ENCODE measurements around the gene TEAD1.

TEAD1 gene

DNA sequence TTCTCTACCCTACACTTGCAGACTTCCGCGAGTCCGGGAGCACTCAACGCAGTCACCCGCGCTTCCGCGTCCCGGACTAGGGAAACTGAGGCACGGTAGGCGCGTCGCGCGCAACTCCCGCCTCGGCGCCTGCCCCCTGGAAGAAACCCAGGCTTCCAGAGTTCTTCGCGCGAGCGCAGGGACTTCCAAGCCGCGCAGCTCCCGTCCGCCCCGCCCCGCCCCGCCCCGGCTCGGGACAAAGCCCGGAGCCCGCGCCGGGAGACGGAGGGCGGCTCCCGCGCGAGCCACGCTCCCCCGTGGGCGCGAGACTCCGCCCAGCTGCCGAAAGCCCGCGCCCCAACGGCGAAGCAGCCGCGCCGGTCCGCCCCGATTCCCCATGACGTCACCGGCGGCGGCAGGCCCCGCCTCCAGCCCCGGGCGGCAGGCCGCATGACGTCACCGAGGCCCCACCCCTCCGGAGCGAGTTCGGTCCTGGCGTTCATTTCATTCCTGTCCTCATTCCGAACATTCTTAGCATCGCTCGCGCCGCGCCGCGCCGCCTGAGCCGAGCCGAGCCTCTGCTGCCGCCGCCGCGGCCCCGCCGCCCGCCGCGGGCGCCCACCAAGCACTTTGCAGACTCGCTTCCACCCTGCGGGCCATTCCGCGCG, at the start of gene TEAD1:
Gene TEAD1, plus strand, starts transcription at position 498 of the 647 bp plus-strand sequence.
- peak; percentile 95 for DNase-seq

DNA sequence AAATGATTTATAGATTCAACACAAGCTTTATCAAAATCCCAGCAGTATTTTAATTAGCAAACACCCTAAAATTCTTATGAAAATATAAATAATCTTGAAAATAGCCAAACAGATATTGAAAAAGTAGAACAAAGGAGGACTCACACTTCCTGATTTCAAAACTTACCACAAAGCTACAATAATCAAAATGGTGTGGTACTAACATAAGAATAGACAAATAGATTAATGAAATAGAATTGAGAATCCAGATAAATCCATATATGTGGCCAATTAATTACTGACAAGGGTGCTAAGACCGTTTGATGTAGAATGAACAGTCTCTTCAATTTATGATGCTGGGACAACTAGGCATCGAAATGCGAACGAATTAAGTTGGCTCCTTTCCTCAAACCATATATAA, 49.6 kb upstream of the TEAD1 start:
- no peak for DNase-seq

DNA sequence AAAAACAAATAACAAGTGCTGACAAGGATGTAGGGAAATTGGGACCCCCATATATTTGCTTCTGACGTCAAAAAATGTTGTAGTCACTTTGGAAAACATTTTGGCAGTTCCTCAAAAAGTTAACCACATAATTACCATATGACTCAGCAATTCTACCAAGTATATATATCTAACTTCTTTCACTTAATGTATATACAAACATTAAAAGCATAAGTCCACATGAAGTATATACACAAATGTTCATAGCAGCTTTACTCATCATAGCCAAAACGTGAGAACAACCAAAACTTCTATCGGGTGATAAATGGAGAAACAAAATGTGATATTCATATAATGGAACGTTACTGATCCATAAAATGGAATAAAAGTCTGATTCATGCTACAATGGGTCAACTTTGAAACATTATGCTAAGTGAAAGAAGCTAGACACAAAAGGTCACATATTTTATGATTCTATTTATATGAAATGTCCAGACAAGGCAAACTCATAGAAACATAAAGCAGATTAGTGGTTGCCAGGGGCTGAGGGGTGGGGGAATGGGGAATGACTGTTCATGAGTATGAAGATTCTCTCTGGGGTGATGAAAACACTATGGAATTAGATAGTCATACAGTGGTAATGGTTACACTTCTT, 48.7 kb upstream of the TEAD1 start:
- peak; percentile 93 for DNase-seq

DNA sequence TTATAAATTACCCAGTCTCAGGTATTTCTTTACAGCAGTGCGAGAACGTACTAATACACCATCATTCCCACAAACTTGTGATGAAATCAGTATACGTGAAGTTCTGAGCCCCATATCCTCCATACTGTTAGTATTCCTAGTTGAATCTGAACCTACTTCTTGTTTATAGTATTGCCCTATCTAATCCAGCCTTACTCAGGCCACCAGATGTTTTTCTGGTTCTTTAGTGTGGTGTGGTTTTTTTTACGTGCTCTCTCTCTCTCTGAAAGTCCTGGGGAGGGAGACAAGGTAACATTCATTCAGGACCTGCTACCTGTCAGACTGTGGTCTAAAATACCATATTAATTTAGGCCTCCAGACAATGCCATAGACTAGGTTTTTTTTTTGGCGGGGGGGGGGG, 47.6 kb upstream of the TEAD1 start:
- no peak for DNase-seq

DNA sequence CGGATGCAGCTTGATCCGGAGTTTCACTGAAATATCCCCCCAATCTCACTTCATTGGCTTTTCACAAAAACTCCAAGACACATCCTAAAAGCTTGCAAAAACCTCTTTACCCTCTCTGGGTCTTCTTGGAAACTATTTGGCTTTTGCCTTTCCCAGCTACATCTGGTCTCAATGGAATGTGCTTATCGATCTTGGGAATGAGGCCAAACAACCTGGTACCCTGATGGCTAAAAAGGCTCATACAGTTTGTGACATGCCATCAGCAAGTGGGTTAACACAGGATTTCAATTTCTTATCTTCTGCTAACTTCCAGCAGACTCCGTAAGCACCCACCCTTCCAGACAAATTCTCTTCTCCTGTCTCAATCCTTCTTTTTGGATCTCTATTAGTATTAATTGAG, 45.9 kb upstream of the TEAD1 start:
- DNase-seq, result no peak

DNA sequence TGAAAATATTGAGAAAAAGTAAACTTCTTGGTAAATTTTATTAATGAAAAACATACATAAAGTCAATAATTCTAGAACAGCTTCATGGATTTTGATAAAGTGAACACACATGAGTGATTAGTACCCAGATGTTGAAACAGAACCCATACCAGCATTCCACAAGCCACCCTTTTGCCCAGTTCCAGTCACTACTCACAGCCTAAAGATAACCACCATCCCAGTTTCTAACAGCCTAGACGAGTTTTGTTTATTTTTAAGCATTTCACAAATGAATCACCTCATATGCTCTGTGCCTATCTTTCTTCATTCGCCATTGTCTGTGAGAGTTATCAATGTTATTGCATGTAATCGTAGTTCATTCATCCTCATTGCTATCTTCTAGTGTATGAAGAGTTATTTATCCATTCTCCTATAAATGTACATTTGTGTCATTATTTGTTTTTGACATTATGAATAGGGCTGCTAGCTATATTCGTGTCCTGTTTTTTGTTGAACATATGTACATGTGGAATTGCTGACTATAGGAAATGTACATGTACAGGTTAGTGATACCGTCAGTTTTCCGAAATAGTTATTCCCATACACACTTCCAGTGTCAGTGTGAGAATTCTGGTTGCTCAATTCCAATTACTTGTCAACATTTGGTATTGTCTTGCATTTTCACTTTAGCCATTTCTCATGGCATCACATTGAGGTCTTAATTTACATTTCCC, 44.5 kb upstream of the TEAD1 start:
- peak; percentile 67 for DNase-seq

DNA sequence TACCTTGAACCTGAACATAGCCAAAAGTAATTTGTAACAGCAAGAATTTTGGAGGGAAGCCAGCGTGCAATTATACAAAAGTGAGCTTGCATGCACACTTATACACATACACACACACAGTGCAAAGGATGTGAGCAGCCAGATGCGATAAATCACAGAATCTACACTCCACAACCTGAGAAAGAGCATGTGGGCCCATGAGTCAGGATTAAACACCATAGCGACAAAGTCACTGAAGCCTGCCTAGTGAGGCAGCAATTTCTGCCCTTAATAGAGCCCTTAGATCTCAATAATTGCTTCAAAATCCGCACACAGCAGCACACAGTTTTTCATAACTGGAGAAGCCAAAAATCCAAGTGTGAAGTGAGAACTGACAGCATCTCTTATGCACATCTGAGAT, 42.6 kb upstream of the TEAD1 start:
- no peak for DNase-seq

DNA sequence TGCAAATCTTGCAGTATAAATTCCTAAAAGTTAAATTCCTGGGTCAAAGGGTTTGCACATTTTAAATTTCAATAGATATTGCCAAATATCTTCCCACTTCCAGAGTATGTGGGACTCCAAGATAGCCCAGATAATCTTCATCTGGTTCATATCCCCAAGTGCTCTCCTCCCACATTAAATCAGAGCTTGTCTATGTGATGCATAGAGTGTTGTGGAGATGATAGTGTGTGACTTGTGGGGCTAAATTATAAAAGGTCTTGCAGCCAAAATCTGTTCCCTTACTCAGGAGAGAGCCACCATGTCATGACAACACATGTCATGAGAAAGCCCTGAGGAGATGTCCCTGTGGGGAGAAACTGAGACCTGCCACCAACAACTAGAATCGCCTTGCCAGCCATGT, 39.9 kb upstream of the TEAD1 start:
- no peak for DNase-seq

DNA sequence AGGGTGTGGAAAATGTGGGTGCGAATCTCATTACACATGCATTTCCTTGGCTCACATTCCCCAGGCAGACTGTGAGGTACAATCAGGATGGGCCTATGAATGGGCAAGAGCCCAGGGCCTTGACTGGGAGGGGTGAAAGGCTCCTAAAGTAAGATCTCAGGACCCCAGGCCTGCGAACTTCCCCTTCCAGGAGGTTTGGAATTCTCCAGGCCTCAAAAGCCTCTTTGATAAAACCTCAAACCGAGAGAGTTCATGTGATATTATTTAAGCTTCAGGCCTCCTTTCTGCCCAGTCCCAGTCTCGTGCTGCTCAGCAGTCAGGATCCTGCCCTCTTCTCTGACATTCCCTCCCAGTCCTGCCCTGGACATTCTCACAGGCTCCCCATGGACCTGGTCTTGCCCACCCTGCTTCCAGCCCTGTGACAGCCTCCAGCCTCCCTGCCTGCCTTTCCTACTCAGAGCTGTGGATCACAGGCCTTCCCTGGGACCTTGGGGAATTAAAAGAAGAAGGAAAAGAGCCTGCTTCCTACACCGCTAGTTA, 37.3 kb upstream of the TEAD1 start:
- no peak for DNase-seq

DNA sequence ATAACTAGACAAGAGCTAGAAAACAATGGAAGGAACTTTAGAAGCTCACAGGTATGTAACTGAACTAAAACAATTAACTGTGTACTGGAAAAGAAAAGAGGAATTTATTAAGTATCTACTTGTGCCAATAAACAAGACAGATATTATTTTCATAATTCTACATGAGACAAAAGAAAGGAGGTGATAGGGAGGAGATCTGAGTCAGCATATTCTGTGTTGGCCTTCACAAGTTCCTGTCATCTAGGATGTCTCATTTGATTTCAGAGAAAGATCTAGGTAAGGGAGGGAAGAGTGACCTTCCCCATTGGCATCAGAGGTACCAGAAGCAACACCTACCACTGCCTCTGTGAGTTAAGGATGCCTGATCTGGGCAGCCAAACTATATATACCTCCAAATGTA, 34.8 kb upstream of the TEAD1 start:
- no peak for DNase-seq

DNA sequence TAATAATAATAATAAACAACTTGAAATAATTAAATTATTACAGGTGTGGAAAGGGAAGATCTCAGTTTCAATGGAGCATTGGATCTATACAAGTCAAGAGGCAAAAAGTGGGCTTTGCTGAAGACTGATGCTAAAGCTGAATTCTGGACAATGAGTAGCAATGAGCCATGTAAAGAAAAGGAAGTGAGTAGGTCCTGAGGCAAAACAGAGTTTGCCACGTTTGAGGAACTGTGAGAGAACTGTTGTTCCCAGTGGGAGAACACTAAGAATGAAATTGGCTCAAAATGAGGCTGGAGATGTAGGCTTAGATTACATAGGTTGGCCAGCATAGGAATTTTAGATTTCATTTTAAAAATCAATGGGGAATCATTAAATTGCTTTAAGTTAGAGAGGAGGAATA, 33.9 kb upstream of the TEAD1 start:
- DNase-seq, result no peak

DNA sequence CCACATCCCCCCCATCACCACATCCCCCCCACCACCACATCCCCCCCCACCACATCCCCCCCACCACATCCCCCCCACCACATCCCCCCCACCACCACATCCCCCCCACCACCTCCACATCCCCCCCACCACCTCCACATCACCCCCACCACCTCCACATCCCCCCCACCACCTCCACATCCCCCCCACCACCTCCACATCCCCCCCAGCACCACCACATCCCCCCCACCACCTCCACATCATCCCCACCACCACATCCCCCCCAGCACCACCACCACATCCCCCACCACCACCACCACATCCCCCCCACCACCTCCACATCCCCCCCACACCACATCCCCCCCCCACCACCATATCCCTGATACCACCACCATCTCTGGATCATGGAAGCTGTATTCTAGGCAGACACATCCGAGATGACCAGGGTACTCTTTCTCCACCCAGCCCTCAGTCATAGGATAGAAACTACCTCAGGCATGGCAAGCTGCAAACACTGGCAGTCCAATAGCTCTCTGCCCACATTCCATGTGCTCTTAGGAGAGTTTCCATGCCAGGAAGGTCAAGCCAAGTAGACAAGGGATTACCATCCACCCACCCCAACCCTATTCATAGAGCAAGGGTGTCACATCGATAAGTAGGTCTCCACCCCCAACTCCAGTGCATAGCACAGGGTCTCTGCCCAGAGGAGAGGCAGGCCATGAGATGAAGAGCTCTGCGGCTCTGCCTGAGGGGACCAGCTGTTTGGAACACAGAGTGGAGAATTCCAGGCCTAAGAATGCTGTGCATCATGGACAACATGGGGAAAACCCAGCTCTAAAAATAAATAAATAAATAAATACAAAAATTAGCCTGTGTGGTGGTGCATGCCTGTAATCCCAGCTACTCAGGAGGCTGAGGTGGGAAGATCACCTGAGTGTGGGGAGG, 33.0 kb upstream of the TEAD1 start:
- DNase-seq, result no peak

DNA sequence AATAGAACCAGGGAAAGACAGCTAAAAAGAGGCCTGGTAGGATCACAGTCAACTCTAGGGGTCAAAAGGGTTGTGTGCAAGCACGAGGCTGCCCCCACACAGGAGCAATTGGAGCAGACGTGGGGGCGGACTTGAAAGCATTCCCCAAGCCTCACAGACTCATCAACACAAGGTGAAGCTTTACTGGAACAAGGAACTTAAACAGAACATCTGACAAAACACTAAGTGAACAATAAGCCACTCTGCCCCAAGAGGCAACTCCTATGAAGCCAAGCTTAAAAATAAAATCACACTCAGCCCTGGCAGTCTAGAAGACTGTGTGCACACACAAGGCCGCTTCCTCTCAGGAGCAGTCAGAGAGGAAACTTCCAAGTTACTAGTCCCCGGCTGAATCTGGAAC, 32.2 kb upstream of the TEAD1 start:
- DNase-seq, result peak; percentile 29

DNA sequence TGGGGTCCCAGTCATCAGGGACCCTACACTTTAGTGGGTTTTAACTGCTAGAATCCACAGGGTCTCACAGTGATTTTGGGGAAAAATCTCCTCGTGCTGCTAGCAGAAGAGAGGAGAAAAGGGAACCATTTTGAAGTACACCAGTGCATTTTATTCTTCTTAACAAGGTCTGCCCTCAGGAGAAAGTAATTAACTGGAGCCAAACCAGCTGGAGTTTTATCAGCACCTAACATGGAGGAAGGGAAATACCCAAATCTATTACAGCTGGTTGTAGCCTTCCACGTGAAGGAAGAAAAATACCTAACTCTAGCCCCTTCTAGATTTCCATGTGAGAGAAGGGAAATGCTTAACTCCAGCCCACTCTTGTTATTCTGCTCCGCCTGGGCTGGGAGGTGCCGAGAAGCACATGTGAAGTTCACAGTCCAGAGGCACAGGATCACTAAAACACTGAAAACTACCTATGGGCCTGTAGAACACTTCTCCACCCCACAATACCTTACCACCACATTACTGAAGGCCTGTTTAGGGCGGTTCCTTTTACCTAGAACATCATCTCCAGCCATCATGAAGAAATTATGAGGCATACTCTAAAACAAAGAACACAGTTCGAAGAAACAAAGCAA, 31.3 kb upstream of the TEAD1 start:
- DNase-seq, result no peak

DNA sequence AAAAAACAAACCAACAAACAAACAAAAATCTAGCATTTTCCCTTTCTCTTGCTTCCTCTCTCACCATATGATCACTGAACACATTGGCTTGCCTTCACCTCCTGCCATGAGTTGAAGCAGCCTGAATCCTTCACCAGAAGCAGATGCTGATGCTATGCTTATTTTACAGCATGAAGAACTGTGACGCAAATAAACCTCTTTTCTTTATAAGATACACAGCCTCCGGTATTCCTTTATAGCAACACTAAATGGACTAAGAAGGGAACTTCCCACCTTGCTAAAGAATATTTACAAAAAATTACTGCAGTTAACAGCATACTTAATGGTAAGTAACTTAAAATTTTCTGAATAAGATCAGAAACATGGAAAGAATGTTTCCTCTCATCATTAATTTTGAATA, 27.7 kb upstream of the TEAD1 start:
- no peak for DNase-seq

DNA sequence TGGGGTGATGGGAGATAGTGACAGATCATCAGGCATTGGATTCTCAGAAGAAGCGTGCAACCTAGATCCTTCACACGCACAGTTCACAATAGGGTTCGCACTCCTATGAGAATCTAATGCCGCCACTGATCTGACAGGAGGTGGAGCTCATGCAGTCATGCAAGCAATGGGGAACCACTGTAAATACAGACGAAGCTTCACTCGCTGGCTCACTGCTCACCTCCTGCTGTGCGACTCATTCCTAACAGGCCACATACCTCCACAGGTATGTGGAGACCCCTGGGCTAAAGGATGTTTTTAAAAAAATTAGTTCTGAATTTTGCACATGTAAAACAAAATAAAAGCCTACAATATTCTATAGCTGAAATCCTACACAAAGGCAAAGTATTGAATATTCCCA, 20.5 kb upstream of the TEAD1 start:
- DNase-seq, result no peak

DNA sequence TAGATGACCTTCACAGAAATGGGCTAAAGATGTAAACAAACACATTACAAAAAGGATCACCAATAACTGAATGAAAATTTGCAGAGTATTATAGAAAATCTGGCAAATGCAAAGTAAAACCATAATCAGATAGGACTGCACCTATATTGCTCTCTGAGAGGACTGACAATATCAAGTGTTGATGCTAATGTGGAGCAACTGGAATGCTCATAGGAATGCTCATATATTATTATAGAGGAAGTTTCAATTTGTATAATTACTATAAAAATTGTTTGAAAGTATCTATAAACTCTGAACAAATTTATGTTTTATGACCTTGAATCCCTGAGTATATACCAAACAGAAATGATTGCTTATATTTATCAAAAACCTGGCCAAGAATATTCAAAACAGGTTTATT, 18.4 kb upstream of the TEAD1 start:
- no peak for DNase-seq

DNA sequence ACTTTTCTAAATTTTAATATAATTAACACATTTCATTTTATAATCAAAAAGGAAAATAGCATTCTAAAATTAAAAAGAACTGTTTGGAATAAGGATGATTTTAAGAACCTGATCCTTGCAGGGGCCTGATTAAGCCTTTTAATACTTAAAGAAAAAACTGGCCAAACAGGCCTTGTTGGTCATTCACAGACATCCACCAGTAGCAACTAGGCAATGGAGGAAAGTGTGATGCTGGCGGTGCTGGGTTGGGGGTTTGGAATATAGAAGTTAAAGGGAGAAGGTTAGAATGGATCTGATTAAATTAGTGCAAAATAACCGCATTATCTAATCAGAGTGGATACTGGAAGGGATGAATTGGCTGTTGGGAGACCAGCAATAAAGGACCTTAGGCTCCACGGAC, 16.9 kb upstream of the TEAD1 start:
- DNase-seq, result no peak

DNA sequence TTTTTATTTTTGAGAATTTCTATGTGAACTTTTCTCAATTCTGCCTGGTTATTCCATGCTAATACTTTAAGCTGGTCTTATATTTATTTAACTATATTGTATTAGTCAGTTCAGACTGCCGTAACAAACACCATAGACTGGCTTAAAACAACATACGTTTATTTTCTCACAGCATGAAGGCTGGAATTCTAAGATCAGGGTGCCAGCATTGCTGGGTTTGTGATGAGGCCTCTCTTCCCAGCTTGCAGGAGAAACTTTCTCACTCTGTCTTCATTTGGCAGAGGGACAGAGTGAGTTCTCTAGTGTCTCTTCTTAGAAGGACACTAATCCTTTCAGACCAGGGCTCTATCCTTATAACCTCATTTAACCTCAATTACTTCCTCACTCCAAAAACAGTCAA, 16.2 kb upstream of the TEAD1 start:
- DNase-seq, result no peak

DNA sequence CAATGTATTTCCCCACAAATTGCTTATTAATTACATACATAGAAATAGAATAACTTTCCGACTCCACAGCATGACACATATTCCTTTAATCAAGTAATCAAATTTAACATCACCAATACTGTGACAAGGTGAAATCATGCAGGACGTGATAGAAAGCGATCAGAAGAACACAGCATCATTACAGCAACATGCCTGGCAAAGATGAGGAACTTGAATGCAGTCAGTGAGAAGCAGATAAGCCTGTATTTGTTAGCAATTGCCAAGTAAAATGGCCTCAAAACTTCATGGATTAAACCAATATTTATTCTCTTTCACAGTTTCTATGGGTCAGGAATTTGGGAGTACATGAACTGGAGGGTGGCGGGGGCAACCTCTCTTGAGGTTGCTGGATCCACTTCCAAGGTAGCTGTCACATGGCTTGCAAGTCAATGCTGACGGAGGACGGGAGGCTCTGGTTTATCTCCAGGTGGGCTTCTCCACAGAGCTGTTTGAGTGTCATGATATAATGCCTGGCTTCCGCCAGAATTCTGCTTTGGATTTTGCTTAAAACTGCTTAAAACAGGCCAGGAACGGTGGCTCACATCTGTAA, 12.0 kb upstream of the TEAD1 start:
- no peak for DNase-seq

DNA sequence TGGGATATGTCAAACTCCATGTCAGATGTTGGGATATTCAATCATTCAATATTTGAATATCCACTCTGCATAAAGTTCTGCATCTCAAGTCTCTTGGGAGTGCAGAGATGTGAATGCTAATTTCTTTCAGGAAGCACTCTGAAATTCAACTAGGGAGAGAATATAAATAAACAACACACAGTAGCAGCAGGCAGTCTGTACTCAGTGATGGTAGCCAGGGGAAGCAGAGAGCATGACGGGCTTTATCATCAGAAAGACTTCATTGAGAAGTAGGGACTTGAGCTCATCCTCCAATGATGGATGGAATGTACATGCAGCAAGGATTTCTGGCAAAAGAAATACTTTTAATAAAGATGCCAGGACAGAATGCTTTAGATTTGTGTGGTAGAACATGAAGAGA, 9.8 kb upstream of the TEAD1 start:
- no peak for DNase-seq

DNA sequence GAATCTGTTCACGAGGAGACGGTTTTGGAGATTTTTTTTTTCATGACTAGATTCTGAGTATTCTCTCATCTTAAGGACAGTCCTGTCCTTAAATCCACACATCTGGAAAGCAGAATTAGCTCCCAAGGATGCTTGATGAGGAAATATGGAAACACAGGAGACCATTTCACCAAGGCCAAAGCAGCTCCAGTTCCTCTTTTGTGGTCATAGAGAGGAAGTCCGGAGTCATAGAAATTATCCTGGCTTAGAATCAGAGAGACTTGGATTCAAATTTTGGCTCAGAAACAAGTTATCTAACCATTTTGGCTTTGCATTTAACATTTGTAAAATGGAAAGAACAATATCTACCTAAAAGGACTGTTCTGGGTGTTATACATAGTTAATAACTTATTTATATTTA, 7.3 kb upstream of the TEAD1 start:
- no peak for DNase-seq
